Neural progenitor cell (in vitro differentiated cells): ENCODE data around the gene MAP3K3. TPM values are rescaled to one million over a fixed set of nuclear protein-coding genes. Genes with fewer than 3 reads are reported as not detected.

Source experiments
- DNase-seq: peaks from one replicate; pipeline ENCODE4 v3.0.0-alpha.2; 2016; ENCODE audit warnings: low spot score
- H2AFZ ChIP-seq: fragments of 200-600 bp; sonication (generic); replicated peaks from 2 replicates; pipeline ENCODE4 v1.6.1; 2016; ENCODE audit warnings: antibody characterized with exemption
- H3F3A ChIP-seq: fragments of 200-600 bp; sonication (generic); 2 replicates; pipeline ENCODE4 v1.6.1; 2016; ENCODE audit warnings: antibody characterized with exemption, low read depth
- H3K27ac ChIP-seq: fragments of 200-600 bp; sonication (generic); 2 replicates; pipeline ENCODE4 v1.5.1; 2016; ENCODE audit warnings: mild to moderate bottlenecking
- H3K27me3 ChIP-seq: fragments of 200-600 bp; sonication (generic); 2 replicates; pipeline ENCODE4 v1.6.1; 2016; ENCODE audit warnings: mild to moderate bottlenecking, moderate library complexity
- H3K36me3 ChIP-seq: fragments of 200-600 bp; sonication (generic); 2 replicates; pipeline ENCODE4 v1.5.1; 2016
- H3K4me1 ChIP-seq: fragments of 200-600 bp; sonication (generic); 2 replicates; pipeline ENCODE4 v1.6.1; 2016; ENCODE audit warnings: mixed run types
- H3K4me2 ChIP-seq: fragments of 200-600 bp; sonication (generic); 2 replicates; pipeline ENCODE4 v1.6.1; 2016
- H3K4me3 ChIP-seq: fragments of 200-600 bp; sonication (generic); 2 replicates; pipeline ENCODE4 v1.5.1; 2016
- H3K79me2 ChIP-seq: fragments of 200-600 bp; sonication (generic); 2 replicates; pipeline ENCODE4 v1.6.1; 2016; ENCODE audit warnings: low read depth
- H3K9ac ChIP-seq: fragments of 200-600 bp; sonication (generic); 2 replicates; pipeline ENCODE4 v1.6.1; 2016
- H3K9me3 ChIP-seq: fragments of 200-600 bp; sonication (generic); 2 replicates; pipeline ENCODE4 v1.5.1; 2016; ENCODE audit warnings: low read depth
- H4K20me1 ChIP-seq: fragments of 200-600 bp; sonication (generic); 2 replicates; pipeline ENCODE4 v1.6.1; 2016; ENCODE audit warnings: low read depth
- H3K27ac Mint-ChIP-seq: 3 replicates; pipeline ENCODE4 v1.8.0; 2021; ENCODE audit warnings: mixed read lengths
- H3K27me3 Mint-ChIP-seq: 2 replicates; pipeline ENCODE4 v1.8.0; 2022; ENCODE audit warnings: low read depth, mild to moderate bottlenecking, inconsistent platforms, moderate library complexity, mixed read lengths; ENCODE audit not compliant: insufficient read depth
- H3K36me3 Mint-ChIP-seq: 3 replicates; pipeline ENCODE4 v1.8.0; 2021; ENCODE audit warnings: mixed read lengths
- H3K4me1 Mint-ChIP-seq: 3 replicates; pipeline ENCODE4 v1.8.0; 2021; ENCODE audit warnings: mixed read lengths
- H3K4me3 Mint-ChIP-seq: 3 replicates; pipeline ENCODE4 v1.8.0; 2021; ENCODE audit warnings: mild to moderate bottlenecking, moderate library complexity, mixed read lengths
- H3K9me3 Mint-ChIP-seq: 3 replicates; pipeline ENCODE4 v1.8.0; 2020; ENCODE audit warnings: mixed read lengths
- EZH2 ChIP-seq: fragments of 200-600 bp; sonication (generic); IDR thresholded peaks from 2 replicates; pipeline ENCODE4 v1.6.1; 2017; ENCODE audit warnings: antibody characterized with exemption, mild to moderate bottlenecking, moderate library complexity
- EZH2phosphoT487 ChIP-seq: fragments of 200-600 bp; sonication (generic); IDR thresholded peaks from 2 replicates; pipeline ENCODE4 v1.6.1; 2017; ENCODE audit warnings: antibody characterized with exemption
- total RNA-seq: library from RNA; depleted of rRNA; stranded (reverse); fragments of >200 nt; gene quantifications from 2 replicates; pipeline ENCODE4 v1.2.3, GENCODE V29; 2015; ENCODE audit warnings: low replicate concordance
- TF ChIP-seq, protein P1 (sequence below): fragments of 200-600 bp; sonication (generic); IDR thresholded peaks from 2 replicates; pipeline ENCODE4 v1.5.1; 2017; ENCODE audit warnings: antibody characterized with exemption, mild to moderate bottlenecking

Gene MAP3K3
- total RNA-seq, 1 donor from 2014 or later: 21.6 TPM

DNA sequence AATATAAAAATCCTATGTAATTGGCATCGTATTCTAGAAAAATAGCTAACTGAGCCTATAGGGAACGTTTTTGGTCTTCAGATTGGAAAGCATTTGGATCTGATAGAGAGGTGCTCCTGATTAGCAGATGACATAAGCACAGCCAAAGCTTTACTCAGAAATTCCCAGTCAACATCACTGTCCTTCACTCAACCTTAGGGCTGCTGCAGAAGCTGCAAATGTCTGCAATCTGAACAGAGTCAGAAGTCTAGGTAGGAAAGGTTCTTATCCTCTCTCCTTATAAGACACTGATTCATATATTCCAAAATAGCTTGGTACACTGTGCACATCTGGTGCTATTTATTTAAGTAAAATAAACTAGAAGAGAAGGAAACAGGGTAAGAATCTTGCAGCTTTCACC lies 100.2 kb downstream of the MAP3K3 start:
- Histone ChIP-seq H3K9me3 (no peaks in the 10 kb centered on the region), H3K4me2 (no peak overlapping the region), H3K9ac (peak overlapping the region; percentile 12), H2AFZ (no peak overlapping the region), H3F3A (no peaks in the 10 kb centered on the region), H4K20me1 (no peaks in the 10 kb centered on the region), H3K36me3 (no peaks in the 10 kb centered on the region), H3K79me2 (no peaks in the 10 kb centered on the region), H3K27ac (no peak overlapping the region), H3K4me1 (no peaks in the 10 kb centered on the region), H3K27me3 (no peaks in the 10 kb centered on the region), H3K4me3 (no peak overlapping the region)
- no peak overlapping the region for H3K27ac Mint-ChIP-seq
- TF ChIP-seq, protein P1, sequence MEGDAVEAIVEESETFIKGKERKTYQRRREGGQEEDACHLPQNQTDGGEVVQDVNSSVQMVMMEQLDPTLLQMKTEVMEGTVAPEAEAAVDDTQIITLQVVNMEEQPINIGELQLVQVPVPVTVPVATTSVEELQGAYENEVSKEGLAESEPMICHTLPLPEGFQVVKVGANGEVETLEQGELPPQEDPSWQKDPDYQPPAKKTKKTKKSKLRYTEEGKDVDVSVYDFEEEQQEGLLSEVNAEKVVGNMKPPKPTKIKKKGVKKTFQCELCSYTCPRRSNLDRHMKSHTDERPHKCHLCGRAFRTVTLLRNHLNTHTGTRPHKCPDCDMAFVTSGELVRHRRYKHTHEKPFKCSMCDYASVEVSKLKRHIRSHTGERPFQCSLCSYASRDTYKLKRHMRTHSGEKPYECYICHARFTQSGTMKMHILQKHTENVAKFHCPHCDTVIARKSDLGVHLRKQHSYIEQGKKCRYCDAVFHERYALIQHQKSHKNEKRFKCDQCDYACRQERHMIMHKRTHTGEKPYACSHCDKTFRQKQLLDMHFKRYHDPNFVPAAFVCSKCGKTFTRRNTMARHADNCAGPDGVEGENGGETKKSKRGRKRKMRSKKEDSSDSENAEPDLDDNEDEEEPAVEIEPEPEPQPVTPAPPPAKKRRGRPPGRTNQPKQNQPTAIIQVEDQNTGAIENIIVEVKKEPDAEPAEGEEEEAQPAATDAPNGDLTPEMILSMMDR: no peak
- TF ChIP-seq EZH2phosphoT487 (no peak), EZH2 (no peak)
- peaks cover 5% of the 10 kb centered on the region for H3K36me3 Mint-ChIP-seq
- no peak for DNase-seq
- no peaks in the 10 kb centered on the region for H3K27me3 Mint-ChIP-seq
- H3K9me3 Mint-ChIP-seq: no peaks in the 10 kb centered on the region
- H3K4me1 Mint-ChIP-seq: no peaks in the 10 kb centered on the region
- H3K4me3 Mint-ChIP-seq: no peak overlapping the region

DNA sequence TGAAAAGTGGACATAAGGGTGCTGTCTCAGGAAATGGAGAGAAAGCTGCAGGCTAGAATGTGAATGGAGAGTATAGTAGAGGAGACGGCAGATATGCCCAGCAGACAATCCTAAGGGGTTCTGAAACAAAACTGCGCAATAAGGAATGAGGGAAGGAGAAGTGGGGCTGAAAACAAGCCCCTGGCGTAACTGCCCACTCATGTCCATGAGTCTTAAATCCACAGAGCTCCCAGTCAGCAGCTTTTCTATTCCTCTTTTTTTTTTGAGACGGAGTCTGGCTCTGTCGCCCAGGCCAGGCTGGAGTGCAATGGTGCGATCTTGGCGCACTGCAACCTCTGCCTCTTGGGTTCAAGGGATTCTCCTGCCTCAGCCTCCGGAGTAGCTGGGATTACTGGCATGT lies 113.5 kb downstream of the MAP3K3 start:
- peaks cover 12% of the 10 kb centered on the region for H4K20me1 ChIP-seq
- H3K9me3 ChIP-seq: no peaks in the 10 kb centered on the region
- H3K79me2 ChIP-seq: peaks cover 34% of the 10 kb centered on the region
- DNase-seq: no peak
- Mint-ChIP-seq H3K9me3 (no peaks in the 10 kb centered on the region), H3K4me1 (peaks cover 3% of the 10 kb centered on the region), H3K36me3 (peaks cover 2% of the 10 kb centered on the region), H3K27me3 (no peaks in the 10 kb centered on the region), H3K27ac (no peak overlapping the region), H3K4me3 (no peak overlapping the region)
- H2AFZ ChIP-seq: no peak overlapping the region
- H3K4me2 ChIP-seq: no peak overlapping the region
- no peaks in the 10 kb centered on the region for H3K27me3 ChIP-seq
- TF ChIP-seq EZH2: no peak
- TF ChIP-seq EZH2phosphoT487: no peak
- TF ChIP-seq, protein P1: no peak
- no peak overlapping the region for H3K9ac ChIP-seq
- H3K27ac ChIP-seq: no peak overlapping the region
- no peak overlapping the region for H3K4me3 ChIP-seq
- peaks cover 2% of the 10 kb centered on the region for H3F3A ChIP-seq
- H3K4me1 ChIP-seq: peaks cover 6% of the 10 kb centered on the region
- H3K36me3 ChIP-seq: no peaks in the 10 kb centered on the region

DNA sequence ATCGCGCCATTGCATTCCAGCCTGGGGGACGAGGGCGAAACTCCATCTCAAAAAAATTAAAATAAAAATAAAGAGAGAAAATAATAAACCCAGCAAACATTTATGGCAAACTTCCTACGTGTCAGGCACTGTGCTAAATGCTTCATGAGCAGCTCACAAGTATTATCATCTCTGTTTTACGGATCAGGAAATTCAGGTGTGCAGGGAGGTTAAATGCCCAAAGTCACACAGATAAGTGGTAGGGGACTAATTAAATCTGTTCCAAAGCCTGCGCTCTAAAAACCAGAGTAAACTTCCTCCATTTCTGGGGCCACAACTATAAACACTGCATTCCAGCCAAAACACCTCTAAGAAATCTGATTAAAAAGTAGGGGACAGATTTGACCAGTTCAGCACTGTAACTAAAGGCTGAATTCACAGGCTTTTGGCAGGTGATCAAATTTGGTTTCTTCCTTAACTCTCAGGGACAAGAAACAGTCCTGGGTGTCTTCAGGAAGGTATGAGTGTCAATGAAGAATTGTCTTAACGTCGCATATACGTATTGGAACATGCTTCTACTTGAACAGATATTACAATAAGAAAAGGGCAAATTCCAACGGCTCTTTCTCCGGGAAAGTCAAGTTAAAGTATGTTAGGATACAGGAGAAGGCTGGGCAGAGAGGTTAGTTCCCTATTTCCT lies 118.4 kb downstream of the MAP3K3 start:
- no peaks in the 10 kb centered on the region for H3K27me3 ChIP-seq
- no peak overlapping the region for H3K27ac ChIP-seq
- H3K4me1 ChIP-seq: peaks cover 6% of the 10 kb centered on the region
- H3K4me3 ChIP-seq: peak overlapping the region; percentile 85
- Mint-ChIP-seq H3K4me1 (peaks cover 14% of the 10 kb centered on the region), H3K36me3 (peaks cover 3% of the 10 kb centered on the region), H3K27me3 (peaks cover 3% of the 10 kb centered on the region), H3K9me3 (no peaks in the 10 kb centered on the region), H3K4me3 (peak overlapping the region; percentile 99), H3K27ac (peak overlapping the region; percentile 82)
- TF ChIP-seq EZH2: no peak
- TF ChIP-seq, protein P1: no peak
- H3K79me2 ChIP-seq: peaks cover 40% of the 10 kb centered on the region
- H3K9ac ChIP-seq: peak overlapping the region; percentile 71
- no peak for DNase-seq
- H2AFZ ChIP-seq: peak overlapping the region; percentile 78
- H3K36me3 ChIP-seq: no peaks in the 10 kb centered on the region
- peak overlapping the region; percentile 89 for H3K4me2 ChIP-seq
- peaks cover 9% of the 10 kb centered on the region for H4K20me1 ChIP-seq
- H3F3A ChIP-seq: peaks cover 44% of the 10 kb centered on the region
- H3K9me3 ChIP-seq: no peaks in the 10 kb centered on the region
